ENCODE measurements around the gene C5. TPM values are rescaled to one million over a fixed set of nuclear protein-coding genes. Genes with fewer than 3 reads are reported as not detected.

C5 gene
- total RNA-seq, 1 donor from 2014 or later, result 37.8 TPM

GRCh38 chr9:120950421-120951388 lies 99.4 kb downstream of the C5 start:
- ATAC-seq, result peak; percentile 80
- Histone ChIP-seq H3K27me3 (no peaks in the 10 kb centered on the region), H3K9me3 (no peaks in the 10 kb centered on the region), H3K4me1 (peaks cover 24% of the 10 kb centered on the region), H3K4me3 (no peak overlapping the region), H3K27ac (peak overlapping the region; percentile 67), H3K36me3 (no peaks in the 10 kb centered on the region)
- intact Hi-C loops (cut with DNase I), result no loop called here
- no peak for DNase-seq
- TF ChIP-seq CTCF (IDR thresholded peaks at IDR 0.05), result no peak

DNA sequence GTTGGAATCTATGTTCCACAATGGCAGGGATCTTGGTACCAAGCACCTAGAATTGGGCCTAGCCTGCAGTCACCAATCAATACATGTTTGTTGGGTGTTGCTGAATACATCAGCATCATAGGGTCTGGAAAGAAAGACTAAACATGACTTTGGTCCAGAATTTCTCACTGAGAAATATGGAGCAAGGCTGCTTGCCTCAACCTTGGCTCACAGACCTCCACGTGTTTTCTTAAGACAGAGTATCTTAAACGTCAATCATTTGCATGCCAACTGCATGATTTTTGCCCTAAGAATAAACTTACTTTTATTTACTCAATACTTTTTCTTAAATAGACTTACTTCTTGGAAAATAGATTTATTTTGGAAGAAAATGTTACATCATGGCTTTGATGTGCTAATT lies 100.8 kb downstream of the C5 start:
- TF ChIP-seq CTCF (IDR thresholded peaks at IDR 0.05), result no peak
- peak overlapping the region; percentile 67 for H3K27ac ChIP-seq
- ATAC-seq, result no peak

DNA sequence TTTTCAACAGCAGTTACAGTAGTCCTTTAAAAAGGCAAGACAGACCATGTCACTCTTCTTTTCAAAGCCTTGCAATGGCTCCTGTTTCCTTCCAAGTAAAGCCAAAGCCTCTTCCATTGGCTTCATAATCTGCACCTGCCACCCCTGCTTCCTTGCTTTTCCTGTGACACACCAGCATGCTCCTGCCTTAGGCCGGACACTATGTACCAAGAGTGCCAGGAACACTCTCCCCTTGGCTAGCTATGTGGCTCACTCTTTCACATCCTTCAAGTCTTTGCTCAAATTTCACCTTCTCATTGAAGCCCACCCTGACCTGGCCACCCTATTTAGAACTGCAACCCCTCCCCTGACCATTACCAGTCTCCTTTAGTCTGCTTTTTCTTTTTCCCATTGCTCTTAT lies 101.3 kb downstream of the C5 start:
- Histone ChIP-seq H3K4me1 (peaks cover 24% of the 10 kb centered on the region), H3K4me3 (no peak overlapping the region), H3K27ac (no peak overlapping the region), H3K36me3 (no peaks in the 10 kb centered on the region), H3K9me3 (no peaks in the 10 kb centered on the region), H3K27me3 (no peaks in the 10 kb centered on the region)
- intact Hi-C loops (cut with DNase I), result no loop called here
- no peak for DNase-seq
- TF ChIP-seq CTCF (IDR thresholded peaks at IDR 0.05), result no peak
- ATAC-seq, result no peak

More for the DNA sequence above, 100.8 kb downstream of the C5 start:
- H3K4me3 ChIP-seq, result no peak overlapping the region
- intact Hi-C loops (cut with DNase I), result no loop called here
- no peak for DNase-seq
- no peaks in the 10 kb centered on the region for H3K9me3 ChIP-seq
- no peaks in the 10 kb centered on the region for H3K36me3 ChIP-seq
- no peaks in the 10 kb centered on the region for H3K27me3 ChIP-seq
- H3K4me1 ChIP-seq, result peaks cover 24% of the 10 kb centered on the region

DNA sequence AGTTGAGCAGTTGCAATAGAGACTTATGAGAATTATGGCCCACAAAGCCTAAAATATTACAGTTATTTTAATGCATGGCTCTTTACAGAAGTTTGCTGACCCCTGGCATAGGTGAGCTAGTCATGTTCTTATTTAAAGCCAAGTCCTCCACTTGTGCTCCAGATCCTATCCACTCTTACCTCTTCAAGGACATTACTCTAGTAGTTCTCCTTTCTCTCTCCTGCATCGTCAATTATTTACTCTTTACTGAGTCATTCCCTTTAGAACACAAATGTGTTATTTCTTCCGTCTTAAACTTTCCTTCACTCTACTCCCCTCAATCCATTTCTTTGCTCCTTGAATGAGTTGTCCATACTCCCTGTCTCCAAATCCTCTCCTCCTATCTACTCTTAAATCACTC lies 102.9 kb downstream of the C5 start:
- Histone ChIP-seq H3K4me1 (peaks cover 34% of the 10 kb centered on the region), H3K27me3 (no peaks in the 10 kb centered on the region), H3K9me3 (no peaks in the 10 kb centered on the region), H3K27ac (no peak overlapping the region), H3K36me3 (no peaks in the 10 kb centered on the region), H3K4me3 (no peak overlapping the region)
- ATAC-seq (peak; percentile 21), DNase-seq (no peak)
- intact Hi-C loops (cut with DNase I), result no loop called here
- TF ChIP-seq CTCF (IDR thresholded peaks at IDR 0.05), result no peak

- ATAC-seq, result no peak
- intact Hi-C loops (cut with DNase I), result no loop called here
- H3K9me3 ChIP-seq, result no peaks in the 10 kb centered on the region
- peak overlapping the region; percentile 2 for H3K27ac ChIP-seq
- no peaks in the 10 kb centered on the region for H3K27me3 ChIP-seq
- H3K36me3 ChIP-seq, result no peaks in the 10 kb centered on the region
- peaks cover 43% of the 10 kb centered on the region for H3K4me1 ChIP-seq
- no peak for TF ChIP-seq CTCF (IDR thresholded peaks at IDR 0.05)
- no peak for DNase-seq
- H3K4me3 ChIP-seq, result no peak overlapping the region
Observed at GRCh38 chr9:120946259-120946658, 103.8 kb downstream of the C5 start.

All from upper lobe of right lung (tissue), 1 donor.